GM23338 (cell line): ENCODE measurements around the gene PHF1. TPM values are rescaled to one million over a fixed set of nuclear protein-coding genes. Genes with fewer than 3 reads are reported as not detected.
"Not testable (repeated sequence)": the region's sequence is repeated elsewhere in the genome, so short reads cannot be mapped to it uniquely, and the experiment has no call there.

ENCODE experiments used
- ATAC-seq: fragments of 200-7000 bp; cut with Tn5 transposase; 3 replicates; pipeline ENCODE4 v1.9.1; 2020
- DNase-seq: peaks from one replicate; pipeline ENCODE4 v3.0.0-alpha.2; 2015; ENCODE audit warnings: low spot score
- H2AFZ ChIP-seq: fragments of 200-600 bp; sonication (generic); 2 replicates; pipeline ENCODE4 v1.8.0; 2016; ENCODE audit warnings: antibody characterized with exemption, mild to moderate bottlenecking, moderate library complexity
- H3F3A ChIP-seq: fragments of 200-600 bp; sonication (generic); replicated peaks from 2 replicates; pipeline ENCODE4 v1.8.0; 2017; ENCODE audit warnings: antibody characterized with exemption, mixed run types, low read depth
- H3K27ac ChIP-seq: fragments of 200-600 bp; sonication (generic); 2 replicates; pipeline ENCODE4 v1.6.1; 2016; ENCODE audit warnings: low read depth
- H3K27me3 ChIP-seq: fragments of 200-600 bp; sonication (generic); 2 replicates; pipeline ENCODE4 v1.8.0; 2016; ENCODE audit warnings: mild to moderate bottlenecking, mixed run types, moderate library complexity; ENCODE audit not compliant: insufficient read depth
- H3K36me3 ChIP-seq: fragments of 200-600 bp; sonication (generic); 2 replicates; pipeline ENCODE4 v1.8.0; 2016; ENCODE audit warnings: mild to moderate bottlenecking; ENCODE audit not compliant: insufficient read depth
- H3K4me1 ChIP-seq: fragments of 200-600 bp; sonication (generic); 2 replicates; pipeline ENCODE4 v1.8.0; 2016; ENCODE audit warnings: mild to moderate bottlenecking, moderate library complexity; ENCODE audit not compliant: insufficient read depth
- H3K4me2 ChIP-seq: fragments of 200-600 bp; sonication (generic); 2 replicates; pipeline ENCODE4 v1.7.1; 2017; ENCODE audit warnings: mixed run types
- H3K4me3 ChIP-seq: fragments of 200-600 bp; sonication (generic); 2 replicates; pipeline ENCODE4 v1.6.1; 2016; ENCODE audit warnings: mixed run types
- H3K79me2 ChIP-seq: fragments of 200-600 bp; sonication (generic); replicated peaks from 2 replicates; pipeline ENCODE4 v1.8.0; 2017; ENCODE audit warnings: mild to moderate bottlenecking; ENCODE audit not compliant: insufficient read depth
- H3K9me2 ChIP-seq: fragments of 200-600 bp; sonication (generic); 2 replicates; pipeline ENCODE4 v1.8.0; 2017; ENCODE audit not compliant: insufficient read depth
- H4K20me1 ChIP-seq: fragments of 200-600 bp; sonication (generic); replicated peaks from 2 replicates; pipeline ENCODE4 v1.8.0; 2017; ENCODE audit warnings: mild to moderate bottlenecking; ENCODE audit not compliant: insufficient read depth
- H3K27ac Mint-ChIP-seq: 2 replicates; pipeline ENCODE4 v1.8.0; 2020; ENCODE audit warnings: inconsistent platforms, mild to moderate bottlenecking, moderate library complexity, mixed read lengths
- H3K27me3 Mint-ChIP-seq: 3 replicates; pipeline ENCODE4 v1.8.0; 2022; ENCODE audit warnings: low read depth, mild to moderate bottlenecking, moderate library complexity, mixed read lengths, inconsistent platforms; ENCODE audit not compliant: insufficient read depth, poor library complexity
- H3K36me3 Mint-ChIP-seq: 3 replicates; pipeline ENCODE4 v1.8.0; 2021; ENCODE audit warnings: low read depth, mild to moderate bottlenecking, inconsistent platforms, moderate library complexity, mixed read lengths
- H3K4me1 Mint-ChIP-seq: 3 replicates; pipeline ENCODE4 v1.8.0; 2020; ENCODE audit warnings: mild to moderate bottlenecking, inconsistent platforms, mixed read lengths
- H3K4me3 Mint-ChIP-seq: 3 replicates; pipeline ENCODE4 v1.8.0; 2021; ENCODE audit warnings: moderate library complexity, mild to moderate bottlenecking, inconsistent platforms, mixed read lengths
- H3K9me3 Mint-ChIP-seq: 3 replicates; pipeline ENCODE4 v1.8.0; 2020; ENCODE audit warnings: moderate library complexity, mild to moderate bottlenecking, inconsistent platforms, mixed read lengths
- CTCF ChIP-seq, 2 experiments: fragments of 200-600 bp in 1 of 2; sonication (generic) in 1 of 2; conservative IDR thresholded peaks; 2 replicates each; pipeline versions ENCODE4 v1.5.1 to v1.6.1; 2016 to 2017; ENCODE audit warnings: antibody characterized with exemption in 2 of 2, low read depth in 2 of 2, mild to moderate bottlenecking in 2 of 2, moderate library complexity in 1 of 2
- POLR2AphosphoS5 ChIP-seq: IDR thresholded peaks from 2 replicates; pipeline ENCODE4 v1.6.1; 2016; ENCODE audit warnings: antibody characterized with exemption, low read depth
- ZNF114 ChIP-seq: fragments of 250-450 bp; sonication (Bioruptor Pico); IDR thresholded peaks from 2 replicates; pipeline ENCODE4 v1.5.0; 2020; ENCODE audit warnings: mild to moderate bottlenecking, moderate library complexity
- polyA plus RNA-seq: library from polyadenylated mRNA; unstranded; fragments of >200 nt; fragmentation: Nextera tagmentation; extraction: Ambion mirVana; gene quantifications from 2 replicates; pipeline ENCODE4 v1.2.1, GENCODE V29; 2016
- total RNA-seq: library from RNA; depleted of rRNA; stranded (reverse); fragments of >200 nt; shearing (Covaris generic); gene quantifications from 2 replicates; pipeline ENCODE4 v1.2.3, GENCODE V29; 2014

The PHF1 gene
- total and polyA plus RNA-seq, 2 experiments from 2014 or later, result 29.4 to 46.7 TPM

GRCh38 chr6:33410711-33411631, at the start of gene PHF1 (continued):
- TF ChIP-seq ZNF114 (CRISPR knock-in tag), result no peak

- H3K79me2 ChIP-seq, H3K27ac Mint-ChIP-seq, H3K9me2 ChIP-seq, H3K36me3 Mint-ChIP-seq, H3K9me3 Mint-ChIP-seq, H3K4me3 ChIP-seq, H3K27me3 Mint-ChIP-seq, H3K4me2 ChIP-seq, H3K36me3 ChIP-seq, H3F3A ChIP-seq, DNase-seq, H3K4me3 Mint-ChIP-seq, H3K27ac ChIP-seq, H3K27me3 ChIP-seq, ATAC-seq, H4K20me1 ChIP-seq, H3K4me1 ChIP-seq: not testable (repeated sequence)
- peaks cover 17% of the 10 kb centered on the region for H3K4me1 Mint-ChIP-seq
- peak overlapping the region; percentile 74; the same call in 1 of the 2 replicates for H2AFZ ChIP-seq
Measured at GRCh38 chr6:33363486-33363885, 47.3 kb upstream of the PHF1 start.

- not testable (repeated sequence) for H3F3A ChIP-seq, H3K4me2 ChIP-seq, H3K9me2 ChIP-seq, H3K27ac ChIP-seq, H3K4me3 ChIP-seq, H3K9me3 Mint-ChIP-seq, H3K27me3 ChIP-seq, H2AFZ ChIP-seq, H3K79me2 ChIP-seq, H3K36me3 Mint-ChIP-seq, H4K20me1 ChIP-seq, H3K36me3 ChIP-seq, H3K27me3 Mint-ChIP-seq, H3K4me1 ChIP-seq
- H3K4me1 Mint-ChIP-seq, result peaks cover 10% of the 10 kb centered on the region
- peak overlapping the region; percentile 41; the same call in 2 of the 3 replicates for H3K4me3 Mint-ChIP-seq
- TF ChIP-seq POLR2AphosphoS5, result 0 out of 2 replicates have a peak, but pooled peaks have one; percentile 31
- DNase-seq, result peak; percentile 79
- peak overlapping the region; percentile 64 for H3K27ac Mint-ChIP-seq
- peak; percentile 97 for ATAC-seq
Measured at GRCh38 chr6:33364475-33365205, 46.2 kb upstream of the PHF1 start.

- not testable (repeated sequence) for H3K27me3 Mint-ChIP-seq, H3K4me2 ChIP-seq, H4K20me1 ChIP-seq, H3K79me2 ChIP-seq, H3F3A ChIP-seq, H3K4me1 Mint-ChIP-seq, H3K4me1 ChIP-seq, H3K4me3 Mint-ChIP-seq, H3K36me3 Mint-ChIP-seq, H3K9me3 Mint-ChIP-seq, H3K4me3 ChIP-seq, H3K9me2 ChIP-seq, H2AFZ ChIP-seq, H3K27me3 ChIP-seq, H3K36me3 ChIP-seq, H3K27ac ChIP-seq, H3K27ac Mint-ChIP-seq
- DNase-seq (peak; percentile 43), ATAC-seq (peak; percentile 87)
- peak; percentile 13 to 22; a peak in 2 of 4 replicates for TF ChIP-seq CTCF (conservative IDR thresholded peaks at IDR 0.05; ENCODE audit: low read depth in 2 of 2)
Measured at GRCh38 chr6:33365206-33365971, 45.4 kb upstream of the PHF1 start.
